Stimulated activated CD4-positive, alpha-beta T cell treated with anti-CD3 and anti-CD28 coated beads, Interleukin-1b, Interleukin-23, amount 100 ng/mL, for 4 hours (primary cell): ENCODE measurements around the gene GPR55.
"Not testable (repeated sequence)": the region's sequence is repeated elsewhere in the genome, so short reads cannot be mapped to it uniquely, and the experiment has no call there.

Experiments
- DNase-seq, 2 donors: peaks; one replicate each; pipeline ENCODE4 v3.0.0-alpha.2; 2020; ENCODE audit warnings: low read depth in 2 of 2

Gene GPR55

GRCh38 chr2:230950874-230951339 lies 25.9 kb upstream of the GPR55 start:
- DNase-seq: no peak

GRCh38 chr2:230949966-230950873 lies 25.2 kb upstream of the GPR55 start:
- DNase-seq: no peak

DNA sequence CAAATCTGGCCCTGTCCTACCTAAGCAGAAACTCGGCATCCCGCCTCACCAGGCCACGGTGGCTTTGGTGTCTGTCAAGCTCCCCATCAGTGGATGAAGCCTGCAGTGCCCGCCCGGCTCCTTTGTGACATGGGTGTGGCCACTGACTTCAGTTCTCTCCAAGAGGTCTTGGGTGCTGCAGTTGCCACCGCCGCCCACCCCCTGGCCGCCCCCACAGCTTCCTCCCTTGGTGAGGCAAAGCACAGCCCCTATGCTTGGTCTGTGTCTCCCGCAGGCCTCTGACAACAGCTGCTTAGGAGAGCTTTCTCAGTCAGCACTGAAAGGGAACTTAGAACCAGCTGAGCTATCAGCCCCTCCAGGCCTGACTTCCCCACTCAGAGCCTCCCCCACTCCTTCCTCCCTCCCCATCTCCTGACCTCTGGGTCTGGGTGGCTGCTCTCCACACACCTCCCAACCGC lies 22.9 kb upstream of the GPR55 start:
- no peak for DNase-seq

- DNase-seq: no peak
Observed at GRCh38 chr2:230947235-230947576, 22.2 kb upstream of the GPR55 start.

GRCh38 chr2:230946429-230947234 lies 21.6 kb upstream of the GPR55 start:
- no peak for DNase-seq

DNA sequence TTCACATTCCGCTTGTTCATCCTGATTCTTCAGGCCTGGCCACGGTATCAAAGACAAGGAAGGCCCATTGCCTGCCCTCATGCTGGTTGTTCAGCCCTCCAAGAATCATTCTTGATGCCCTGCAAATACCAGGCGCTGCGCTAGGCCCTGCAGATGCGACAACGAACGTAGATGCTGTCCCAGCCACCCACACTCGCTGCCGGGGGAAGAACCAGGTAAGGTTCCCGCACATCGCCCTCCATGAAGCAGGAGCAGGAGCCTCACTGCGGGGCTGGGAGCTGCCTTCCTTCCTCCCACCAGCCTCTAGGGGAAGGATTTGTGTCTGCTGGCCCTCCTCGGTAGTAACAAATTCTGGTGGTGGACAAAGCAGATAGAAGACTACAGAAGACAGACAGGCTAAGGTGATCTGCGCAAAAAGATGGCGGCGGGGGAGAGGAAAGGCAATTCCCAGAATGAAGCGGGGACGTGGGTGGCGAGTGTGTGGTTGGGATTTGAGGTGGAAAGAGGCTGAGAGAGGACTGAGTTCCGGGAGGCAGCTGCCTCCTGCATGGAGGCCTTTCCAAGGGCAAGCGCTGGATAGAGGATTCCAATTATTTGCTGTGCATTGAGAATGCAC lies 19.8 kb upstream of the GPR55 start:
- DNase-seq: no peak

DNA sequence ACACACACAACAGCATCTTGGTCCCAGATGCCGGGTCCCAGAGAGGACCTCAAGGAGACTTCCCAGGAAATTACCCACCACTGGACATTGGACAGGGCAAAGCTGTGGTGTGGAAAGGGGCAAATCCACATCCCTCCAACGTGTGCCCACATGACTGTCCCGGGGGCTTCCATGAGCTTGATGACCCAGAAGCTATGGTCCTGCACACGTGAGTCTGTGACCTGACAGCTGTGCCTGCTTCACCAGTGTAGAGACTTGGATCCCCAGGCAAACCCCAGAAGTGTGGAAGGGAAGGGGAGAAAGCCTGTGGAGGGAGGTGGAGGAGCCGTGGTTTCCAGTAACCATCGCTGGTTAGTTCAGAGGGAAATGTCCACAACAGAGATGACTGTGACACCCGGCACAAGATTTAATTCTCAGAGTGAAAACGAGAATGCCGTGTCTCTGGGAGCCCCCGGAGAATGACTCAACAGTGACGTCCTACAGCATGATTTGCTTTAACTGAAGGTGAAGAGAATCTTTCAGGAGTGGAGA lies 19.1 kb upstream of the GPR55 start:
- DNase-seq: no peak

DNA sequence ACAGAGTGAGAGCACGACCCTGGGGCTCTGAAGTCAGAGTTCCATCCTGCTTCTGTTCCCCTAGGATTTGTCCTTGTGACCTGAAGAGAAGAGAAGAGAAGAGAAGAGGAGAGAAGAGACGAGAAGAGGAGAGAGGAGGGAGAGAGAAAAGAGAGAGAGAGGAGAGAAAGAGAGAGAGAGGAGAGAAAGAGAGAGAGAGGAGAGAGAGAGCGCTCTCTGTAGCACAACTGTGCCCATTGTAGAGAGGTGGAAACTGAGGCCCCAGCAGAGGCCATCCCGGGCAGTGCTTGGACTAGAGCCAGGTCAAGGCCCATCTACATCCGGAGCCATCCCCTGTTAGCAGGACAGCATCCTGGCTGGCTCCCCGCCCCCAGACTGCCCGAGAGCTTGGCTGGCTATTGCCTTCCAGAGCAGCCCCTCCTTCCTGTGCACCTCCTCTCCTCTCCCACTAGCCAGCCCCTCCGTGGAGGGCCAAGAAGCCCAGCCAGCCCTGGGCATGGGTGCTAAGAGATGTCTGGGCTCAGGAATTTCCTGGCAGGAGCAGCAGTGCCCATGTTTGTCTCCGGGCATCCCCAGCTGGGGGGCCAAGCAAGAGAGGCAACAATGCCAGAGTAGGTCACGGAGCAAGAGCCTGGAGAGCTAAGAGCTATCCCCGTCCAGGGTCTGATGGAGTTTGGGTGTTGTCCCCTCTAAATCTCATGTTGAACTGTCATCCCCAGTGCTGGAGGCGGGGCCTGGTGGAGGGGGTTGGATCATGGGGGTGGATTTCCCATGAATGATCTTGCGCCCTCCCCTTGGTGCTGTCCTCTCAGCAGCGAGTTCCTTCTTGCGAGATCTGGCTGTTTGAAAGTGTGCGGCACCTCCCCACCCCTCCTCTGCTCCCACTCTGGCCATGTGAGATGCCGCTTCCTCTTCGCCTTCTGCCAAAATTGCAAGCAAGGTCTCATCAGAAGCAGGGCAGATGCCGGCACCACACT lies 18.2 kb upstream of the GPR55 start:
- peak in 1 of 2 donors; percentile 40 for DNase-seq

- DNase-seq: no peak
Observed at GRCh38 chr2:230942371-230942770, 17.3 kb upstream of the GPR55 start.

- DNase-seq: no peak
Observed at GRCh38 chr2:230941202-230942180, 16.4 kb upstream of the GPR55 start.

GRCh38 chr2:230940471-230940815 lies 15.4 kb upstream of the GPR55 start:
- no peak for DNase-seq

DNA sequence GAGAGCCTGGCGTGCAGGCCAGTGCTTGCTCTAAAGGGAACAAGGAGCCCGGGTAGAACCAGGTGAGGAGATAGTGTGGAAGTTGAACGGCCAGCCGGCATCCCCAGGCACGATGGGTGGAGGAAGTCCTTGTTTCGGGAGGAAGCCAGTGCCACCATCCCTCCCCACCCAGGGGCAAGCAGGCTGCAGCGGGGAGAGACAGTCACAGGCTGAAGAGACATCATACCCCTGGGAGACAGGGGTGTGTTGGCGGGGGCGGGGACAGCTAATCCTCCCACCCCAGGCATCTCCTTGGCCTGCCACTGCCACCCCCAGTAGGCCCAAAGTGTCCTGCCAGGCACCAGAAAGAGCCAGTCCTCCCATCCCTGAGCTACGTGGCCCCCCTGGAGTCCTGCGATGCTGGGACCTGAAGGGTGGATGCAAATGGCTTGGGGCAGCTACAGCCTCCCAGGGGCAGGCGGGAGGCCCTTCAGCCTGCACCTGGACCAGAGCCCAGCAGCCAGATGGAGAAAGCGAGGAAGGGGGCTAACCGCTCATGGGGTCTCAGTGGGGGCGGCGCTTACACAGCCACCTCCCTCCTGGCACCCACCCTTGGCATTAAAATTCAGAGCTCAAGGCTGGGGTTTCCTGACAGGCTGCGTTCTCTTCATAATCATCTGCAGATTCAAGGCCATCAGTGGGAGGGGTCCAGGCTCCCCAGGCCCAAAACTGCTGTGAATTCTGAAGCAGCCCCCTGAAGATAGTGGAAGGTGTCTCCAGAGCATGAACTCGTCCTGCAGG lies 14.8 kb upstream of the GPR55 start:
- no peak for DNase-seq

DNA sequence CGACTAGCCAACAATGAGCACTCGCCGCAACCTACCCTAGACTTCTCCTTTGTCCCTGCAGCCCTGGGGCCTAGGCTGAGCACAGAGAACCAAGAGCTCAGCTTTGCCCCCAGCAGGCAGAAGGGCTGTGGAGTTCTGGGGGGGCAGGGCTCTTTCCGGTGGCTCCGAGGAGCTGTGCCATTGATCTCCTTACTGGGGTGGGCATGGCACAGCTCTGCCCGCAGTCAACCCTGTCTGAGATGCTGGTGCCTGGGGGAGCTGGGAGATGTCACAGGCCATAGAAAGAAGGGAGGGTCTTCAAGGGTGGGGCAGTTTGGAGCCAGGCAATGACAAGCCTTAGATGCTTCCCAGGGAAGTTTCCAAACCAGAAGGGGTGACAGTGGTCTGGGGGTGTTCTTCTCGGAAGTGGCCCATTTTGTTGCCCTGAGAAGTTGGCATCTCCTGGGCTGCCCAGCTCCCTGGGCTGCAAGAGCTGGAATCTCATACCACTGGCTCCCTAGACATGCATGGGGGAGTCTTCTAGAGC lies 14.1 kb upstream of the GPR55 start:
- no peak for DNase-seq

DNA sequence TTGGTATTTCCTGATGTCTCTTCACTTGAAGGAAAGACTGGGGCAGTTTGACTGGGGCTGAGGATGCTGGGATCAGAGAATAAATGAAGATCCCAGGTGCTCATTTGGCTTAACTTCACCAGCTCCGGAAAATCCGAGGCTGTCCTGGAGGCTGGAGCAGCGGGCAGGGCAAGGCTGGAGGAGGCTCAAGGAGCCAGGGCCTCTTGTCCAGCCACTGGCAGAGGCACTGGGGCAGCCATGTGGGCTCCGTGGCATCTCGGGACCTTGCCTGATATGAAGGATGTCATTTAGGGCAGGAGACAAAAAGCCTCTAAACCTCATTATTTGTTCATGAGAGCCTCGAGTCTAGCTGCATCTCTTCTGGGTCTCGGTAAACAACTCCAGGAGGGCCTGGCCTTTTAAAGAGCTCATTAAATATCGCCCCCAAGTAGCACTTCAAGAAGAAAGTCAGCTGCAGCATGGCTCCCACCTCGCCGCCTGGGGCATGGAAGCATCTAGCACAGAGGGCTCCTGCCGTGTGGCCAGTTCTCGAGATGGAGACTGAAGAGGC lies 13.5 kb upstream of the GPR55 start:
- no peak for DNase-seq

DNA sequence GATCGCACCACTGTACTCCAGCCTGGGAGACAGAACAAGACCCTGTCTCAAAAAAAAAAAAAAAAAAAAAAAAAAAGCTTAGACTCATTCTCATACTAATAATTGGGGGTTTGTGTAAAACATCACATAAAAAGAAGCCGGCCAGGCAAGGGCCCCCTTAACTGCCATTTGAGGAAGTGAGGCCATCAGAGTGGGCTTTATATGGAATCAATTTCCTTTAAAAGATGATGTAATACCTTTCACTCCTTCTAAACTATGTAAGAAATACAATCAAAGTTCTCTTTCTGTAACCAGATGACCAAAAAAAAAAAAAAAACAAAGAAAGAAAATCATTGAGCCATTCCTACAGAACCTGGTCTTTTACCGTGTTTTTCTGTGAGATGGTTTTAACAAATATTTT lies 13.1 kb upstream of the GPR55 start:
- DNase-seq: no peak

GRCh38 chr2:230937362-230937761 lies 12.3 kb upstream of the GPR55 start:
- DNase-seq: no peak

- not testable (repeated sequence) for DNase-seq
Observed at GRCh38 chr2:230936243-230936642, 11.2 kb upstream of the GPR55 start.

DNA sequence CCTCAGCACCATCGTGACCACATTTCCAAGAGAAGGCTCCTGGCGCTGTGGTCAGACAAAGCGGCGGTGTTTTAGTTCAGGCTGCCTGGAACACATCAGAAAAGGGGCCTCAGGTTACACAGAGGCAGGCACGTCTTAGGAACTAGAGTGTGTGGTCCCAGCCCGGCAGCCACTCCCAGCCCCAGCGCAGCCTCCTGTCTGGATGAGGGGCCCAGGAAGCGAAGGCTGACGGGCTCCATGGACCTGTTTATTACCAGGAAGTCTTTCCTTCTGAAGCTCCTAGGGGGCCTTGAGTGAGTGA lies 10.0 kb upstream of the GPR55 start:
- DNase-seq: no peak
